ENCODE data around the gene SUN2.

SUN2 gene

DNA sequence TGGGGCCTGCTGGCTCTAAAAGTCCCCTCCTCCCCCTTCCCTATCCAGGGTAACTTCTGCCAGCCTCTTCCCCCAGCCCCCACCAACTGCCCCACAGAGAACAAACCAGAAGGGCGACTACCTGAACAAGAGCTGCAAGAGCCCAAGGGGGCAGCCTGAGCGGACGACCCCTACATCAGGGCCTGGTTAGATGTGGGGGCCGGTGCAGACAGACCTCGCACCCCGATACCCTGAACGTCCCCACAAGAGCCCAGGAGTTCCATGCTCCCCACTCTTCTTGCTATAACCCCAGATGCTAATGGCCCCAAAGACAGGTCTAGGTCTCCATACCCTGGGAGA, 20.7 kb downstream of the SUN2 start:
- no peak for DNase-seq (ENCODE audit: low read depth, low spot score)

DNA sequence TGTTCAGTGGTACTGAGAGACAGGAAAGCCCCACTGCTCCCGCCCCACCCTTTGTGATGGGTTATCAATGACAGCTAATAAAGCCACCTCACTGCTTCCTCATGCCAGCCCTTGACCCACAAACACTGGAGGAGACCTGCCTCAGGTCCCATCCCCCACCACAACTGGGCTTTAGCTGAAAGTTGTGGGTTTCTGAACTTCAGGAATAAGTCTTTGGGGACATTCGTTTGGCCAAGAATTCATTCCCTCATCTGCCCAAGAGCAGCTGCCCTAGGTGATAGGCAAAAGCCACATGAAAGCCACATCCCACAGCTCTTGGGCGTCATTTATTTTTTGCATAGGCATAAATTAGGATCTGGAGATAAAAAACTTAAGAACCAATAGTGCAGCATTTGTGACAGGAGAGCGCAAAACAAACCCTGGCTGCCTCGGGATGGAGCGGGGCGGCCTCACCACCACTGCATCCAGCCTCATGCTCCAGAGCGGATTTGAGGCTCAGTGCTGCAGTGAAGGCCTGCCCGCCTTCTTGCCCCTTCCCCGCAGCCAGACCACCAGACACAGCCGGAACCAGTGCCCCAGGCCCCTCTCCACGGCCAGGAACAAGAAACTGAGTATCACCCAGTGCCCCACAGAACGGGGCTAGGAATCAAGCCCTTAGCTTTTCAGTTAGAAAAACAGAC, 21.2 kb downstream of the SUN2 start:
- no peak for DNase-seq (ENCODE audit: low read depth, low spot score)

DNA sequence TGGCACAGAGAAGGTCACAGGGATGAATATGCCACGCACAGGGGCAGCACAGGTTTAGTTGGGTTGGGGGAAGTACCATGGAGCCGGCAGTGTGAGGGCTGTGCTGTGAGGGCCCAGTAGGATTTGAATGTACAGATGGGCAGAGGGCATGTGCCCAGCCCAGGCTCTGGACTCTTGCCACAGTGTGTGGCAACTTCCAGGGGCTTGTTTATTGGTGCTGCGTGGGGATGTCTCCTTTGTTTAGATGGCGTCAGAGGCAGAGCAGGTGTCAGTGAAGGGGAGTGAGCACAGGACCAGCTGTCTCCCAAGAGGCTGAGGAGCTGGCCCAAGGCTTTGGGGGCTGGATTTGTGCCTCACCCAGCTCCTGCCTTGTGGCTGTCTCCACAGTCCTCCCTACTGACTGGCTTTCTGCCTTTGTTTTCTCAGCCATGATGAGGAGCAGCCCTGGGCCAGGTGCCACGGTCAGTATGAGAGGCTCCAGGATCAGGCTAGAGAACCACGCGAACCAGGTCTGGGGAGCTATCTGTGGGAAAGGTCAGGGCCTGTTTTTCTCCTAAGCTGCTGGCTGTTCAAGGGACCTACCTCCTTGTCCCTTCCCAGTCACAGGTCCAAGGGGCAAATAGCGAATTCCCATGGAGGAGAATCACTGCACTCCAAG, 21.9 kb downstream of the SUN2 start:
- no peak for DNase-seq (ENCODE audit: low read depth, low spot score)

DNA sequence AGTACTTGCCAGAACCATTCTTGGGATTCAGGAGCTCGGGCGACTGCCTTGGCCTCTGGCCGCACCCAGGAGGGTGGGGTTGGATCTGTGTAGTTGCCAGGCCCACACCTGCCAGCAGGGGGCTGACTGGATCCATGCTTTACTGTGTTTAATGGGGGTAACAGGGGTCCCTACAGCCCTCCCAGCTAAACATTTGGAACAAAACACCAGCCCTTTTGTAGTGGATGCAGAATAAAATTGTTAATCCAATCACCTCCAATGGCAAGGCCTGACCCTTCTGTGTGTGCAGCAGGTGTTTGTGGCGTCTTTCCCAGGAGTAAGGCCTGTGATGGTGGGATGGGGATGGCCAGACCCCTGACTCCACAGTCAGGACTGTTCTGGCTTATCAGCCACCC, 22.5 kb downstream of the SUN2 start:
- DNase-seq (ENCODE audit: low read depth, low spot score), result no peak

DNA sequence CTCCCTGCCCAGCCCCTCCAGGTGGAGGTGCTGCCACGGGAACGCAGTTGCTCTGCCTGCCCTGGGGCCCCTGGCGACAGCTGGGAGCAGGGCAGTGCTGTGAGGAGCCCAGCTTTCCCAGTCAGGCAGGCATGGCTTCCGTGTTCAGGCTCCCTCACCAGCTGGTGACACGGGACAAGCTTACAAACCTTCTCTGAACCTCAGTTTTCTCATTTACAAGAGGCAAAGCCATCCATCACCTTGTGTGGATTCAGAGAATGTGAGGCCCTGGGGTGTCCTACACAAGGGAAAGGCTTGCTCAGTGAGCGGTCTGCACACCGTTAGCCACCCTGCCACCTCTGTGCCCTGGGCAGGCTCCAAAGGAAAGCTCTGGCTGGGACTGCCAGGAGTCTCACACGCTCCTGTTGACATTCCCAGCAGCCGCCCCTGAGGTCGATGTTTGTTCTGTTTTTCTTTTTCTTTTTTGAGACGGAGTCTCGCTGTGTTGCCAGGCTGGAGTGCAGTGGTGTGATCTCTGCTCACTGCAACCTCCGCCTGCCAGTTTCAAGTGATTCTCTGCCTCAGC, 23.5 kb downstream of the SUN2 start:
- DNase-seq (ENCODE audit: low read depth, low spot score), result no peak

- no peak for DNase-seq (ENCODE audit: low read depth, low spot score)
Observed at GRCh38 chr22:38731703-38732161, 24.1 kb downstream of the SUN2 start.

DNA sequence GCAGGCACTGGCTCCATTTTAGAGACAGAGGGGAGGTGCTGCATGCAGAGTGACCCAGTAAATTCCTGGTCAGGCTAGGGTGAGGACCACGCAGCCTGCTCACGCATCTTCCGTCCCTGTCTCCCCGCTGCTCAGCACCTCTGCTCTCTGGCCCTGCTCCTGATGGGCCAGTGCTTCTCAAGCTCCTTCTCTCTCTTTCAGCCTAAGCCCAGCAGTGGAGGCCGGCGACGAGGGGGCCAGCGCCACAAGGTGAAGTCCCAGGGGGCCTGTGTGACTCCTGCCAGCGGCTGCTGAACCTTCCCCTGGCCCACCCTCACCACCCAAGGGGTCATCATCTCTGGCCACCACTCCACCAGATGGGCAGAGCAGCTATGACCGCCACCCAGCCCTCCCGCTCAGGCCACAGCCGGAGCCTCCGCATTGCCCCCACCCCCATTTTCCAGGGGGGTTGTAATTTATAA, 25.4 kb downstream of the SUN2 start:
- DNase-seq (ENCODE audit: low read depth, low spot score), result no peak

GRCh38 chr22:38729946-38730345, 25.9 kb downstream of the SUN2 start:
- no peak for DNase-seq (ENCODE audit: low read depth, low spot score)

DNA sequence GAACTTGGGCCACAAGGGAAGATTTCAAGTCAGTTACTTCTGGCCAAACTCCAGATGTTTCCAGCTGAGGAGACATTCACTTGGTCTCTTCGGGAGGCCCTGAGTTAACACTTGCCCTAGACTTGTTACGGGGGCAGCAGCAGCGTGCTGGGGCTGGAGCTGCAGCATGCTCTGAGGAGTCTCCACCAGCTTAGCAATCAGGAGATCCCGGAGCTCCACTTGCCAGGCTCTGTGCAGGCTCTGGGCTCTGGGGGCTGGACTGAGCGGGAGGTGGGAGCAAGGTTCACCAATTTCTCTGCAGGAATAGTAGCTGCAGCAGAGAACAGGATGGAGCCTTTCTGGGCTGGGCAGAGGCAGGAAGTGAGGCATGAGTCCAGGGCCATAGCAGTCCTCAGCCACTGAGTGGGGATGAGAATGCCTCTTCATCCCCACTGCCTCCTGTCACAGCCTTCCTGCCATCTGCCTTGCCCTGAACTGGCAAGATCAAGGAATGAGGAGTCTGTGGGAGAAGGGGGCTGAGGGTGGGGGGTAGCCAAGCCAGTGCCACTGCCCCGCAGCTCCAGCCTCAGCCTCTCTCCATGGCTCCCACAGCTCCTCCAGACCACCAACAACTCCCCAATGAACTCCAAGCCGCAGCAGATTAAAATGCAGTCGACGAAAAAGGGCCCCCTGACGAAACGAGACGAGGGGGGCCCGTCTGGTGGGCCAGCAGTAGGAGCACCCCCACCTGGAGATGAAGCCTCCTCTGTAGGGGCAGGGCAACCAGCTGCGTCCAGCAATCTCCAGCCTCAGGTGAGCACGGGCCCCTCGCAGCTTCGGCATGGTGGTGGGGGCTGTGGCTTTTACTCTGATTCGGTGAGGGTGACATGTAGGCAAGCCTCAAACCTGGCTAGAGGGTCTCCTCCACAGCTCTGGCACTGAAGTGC, 26.7 kb downstream of the SUN2 start:
- DNase-seq (ENCODE audit: low read depth, low spot score), result peak; percentile 80

DNA sequence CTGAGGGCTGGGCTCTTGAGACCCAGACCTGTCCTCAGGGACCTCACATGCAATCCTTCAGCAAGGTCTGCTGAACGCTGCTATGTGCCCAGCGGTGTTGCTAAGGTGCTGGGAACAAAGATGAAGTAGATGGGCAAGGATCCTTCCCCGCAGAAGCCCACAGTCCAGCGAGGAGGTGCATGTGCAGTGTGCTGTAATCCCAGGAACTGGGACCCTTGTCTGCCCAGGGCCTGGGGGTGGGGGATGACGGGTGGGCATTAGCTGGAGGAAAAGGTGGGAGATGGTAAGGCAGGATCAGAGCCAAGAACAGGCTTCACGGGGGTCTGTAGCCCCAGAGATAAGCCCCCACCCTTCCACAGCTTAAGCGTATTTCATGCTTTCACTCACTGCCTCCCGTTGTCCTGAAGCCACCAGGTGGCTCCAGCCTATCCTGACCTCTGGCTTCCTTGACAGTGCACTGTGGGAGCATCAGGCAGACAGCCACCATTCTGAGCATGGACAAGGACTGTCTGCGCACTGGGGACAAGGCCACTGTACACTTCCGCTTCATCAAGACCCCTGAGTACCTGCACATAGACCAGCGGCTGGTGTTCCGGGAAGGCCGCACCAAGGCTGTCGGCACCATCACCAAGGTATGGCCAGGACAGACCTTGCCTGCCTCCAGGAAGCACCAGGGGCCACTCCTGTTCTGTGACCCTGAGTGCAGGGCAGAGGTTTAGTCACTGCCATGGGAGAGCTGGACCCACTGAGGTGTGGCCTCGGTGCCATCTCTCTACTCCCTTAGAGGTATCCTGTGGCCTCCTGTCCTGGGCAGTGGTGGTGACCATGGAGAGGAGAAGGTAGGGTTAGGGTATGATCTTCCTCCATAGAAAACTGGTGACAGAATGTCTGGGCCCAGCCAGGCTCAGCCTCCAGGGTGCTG, 28.0 kb downstream of the SUN2 start:
- DNase-seq (ENCODE audit: low read depth, low spot score), result no peak

DNA sequence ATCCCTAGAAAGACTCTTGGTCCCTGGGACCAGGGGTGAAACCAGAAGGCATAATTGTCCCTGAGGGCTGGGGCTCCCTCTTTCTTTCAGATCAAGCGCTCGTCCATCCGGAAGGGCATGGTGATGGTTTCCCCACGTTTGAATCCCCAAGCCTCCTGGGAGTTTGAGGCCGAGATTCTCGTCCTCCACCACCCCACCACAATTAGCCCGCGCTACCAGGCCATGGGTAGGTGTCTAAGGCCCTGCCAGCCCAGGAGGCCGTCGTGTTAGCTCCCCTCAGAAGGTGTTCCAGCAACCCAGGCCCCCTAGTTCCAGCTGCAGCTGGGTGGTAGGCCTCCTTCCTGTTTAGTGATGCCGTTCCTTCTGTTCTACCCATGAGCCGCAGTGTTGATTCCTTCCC, 28.7 kb downstream of the SUN2 start:
- DNase-seq (ENCODE audit: low read depth, low spot score), result no peak

GRCh38 chr22:38725900-38726655, 29.7 kb downstream of the SUN2 start:
- no peak for DNase-seq (ENCODE audit: low read depth, low spot score)

DNA sequence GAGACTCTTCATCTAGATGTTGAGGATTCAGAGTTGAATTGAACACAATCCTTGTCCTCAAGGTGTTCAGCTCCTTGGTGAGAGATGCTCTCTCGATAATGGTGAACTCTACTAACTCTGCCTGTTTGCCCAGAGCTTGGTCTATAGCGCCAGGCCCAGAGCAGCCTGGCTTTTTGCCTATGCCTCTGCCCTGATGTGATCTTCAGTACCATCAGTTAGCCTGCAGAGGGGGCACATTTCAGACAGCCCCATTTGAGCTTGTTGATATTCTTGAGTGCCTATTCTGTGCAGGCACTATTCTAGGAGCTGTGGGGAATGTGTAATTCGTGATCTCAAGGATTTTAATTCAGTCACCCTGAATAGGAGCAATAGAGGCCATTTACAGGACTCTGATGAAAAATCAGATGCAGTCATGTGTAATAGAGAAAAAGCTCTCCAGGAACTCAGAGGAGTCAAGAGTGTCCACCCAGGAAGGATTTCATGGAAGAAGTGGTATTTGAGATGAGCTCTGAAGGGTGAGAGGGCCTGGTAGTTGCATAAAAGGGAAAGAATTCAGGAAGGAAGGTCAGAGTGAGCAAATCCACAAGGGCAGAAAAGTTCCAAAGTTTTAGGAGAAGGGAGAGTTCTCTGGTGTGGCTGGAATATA, 30.7 kb downstream of the SUN2 start:
- no peak for DNase-seq (ENCODE audit: low read depth, low spot score)

DNA sequence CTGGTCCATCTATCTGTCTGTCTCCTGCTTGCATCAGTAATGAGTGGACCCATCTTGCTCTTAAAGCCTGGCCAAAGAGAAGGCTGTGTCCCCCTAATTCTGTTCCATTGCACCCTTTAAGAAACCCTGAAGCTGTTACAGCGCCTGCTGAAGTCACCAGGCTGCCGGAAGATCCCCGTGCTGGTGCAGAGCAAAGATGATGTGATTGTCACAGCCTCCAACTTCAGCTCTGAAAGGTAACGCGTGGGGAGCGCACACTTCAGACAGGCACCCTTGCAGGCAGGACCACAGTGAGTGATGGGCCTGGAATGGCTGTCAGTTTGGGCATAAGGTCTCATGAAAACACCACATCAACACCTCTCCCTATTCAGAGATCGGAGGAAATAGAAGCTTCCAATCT, 31.6 kb downstream of the SUN2 start:
- DNase-seq (ENCODE audit: low read depth, low spot score), result no peak

GRCh38 chr22:38721551-38721950, 34.2 kb downstream of the SUN2 start:
- DNase-seq (ENCODE audit: low read depth, low spot score), result no peak

DNA sequence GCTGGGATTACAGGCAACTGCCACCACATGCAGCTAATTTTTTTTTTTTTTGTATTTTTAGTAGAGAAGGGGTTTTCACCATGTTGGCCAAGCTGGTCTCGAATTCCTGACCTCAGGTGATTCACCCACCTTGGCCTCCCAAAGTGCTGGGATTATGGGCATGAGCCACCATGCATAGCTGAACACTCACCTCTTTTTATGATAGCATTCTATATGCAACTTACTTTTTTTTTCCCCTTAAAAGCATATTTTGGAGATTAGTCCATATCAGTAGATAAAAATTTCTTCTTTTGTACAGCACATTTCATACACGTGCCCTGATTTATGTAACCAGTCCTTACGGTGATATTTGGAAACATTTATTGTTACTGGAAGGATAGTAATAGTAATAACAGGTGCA, 35.4 kb downstream of the SUN2 start:
- DNase-seq (ENCODE audit: low read depth, low spot score), result no peak

- DNase-seq (ENCODE audit: low read depth, low spot score), result no peak
Observed at GRCh38 chr22:38719196-38719595, 36.6 kb downstream of the SUN2 start.

- DNase-seq (ENCODE audit: low read depth, low spot score), result no peak
Observed at GRCh38 chr22:38718414-38718813, 37.4 kb downstream of the SUN2 start.

- DNase-seq (ENCODE audit: low read depth, low spot score), result no peak
Observed at GRCh38 chr22:38717244-38717643, 38.6 kb downstream of the SUN2 start.

- DNase-seq (ENCODE audit: low read depth, low spot score), result no peak
Observed at GRCh38 chr22:38716826-38717225, 39.0 kb downstream of the SUN2 start.
